ENCODE measurements around the gene WDFY4. TPM values are rescaled to one million over a fixed set of nuclear protein-coding genes. Genes with fewer than 3 reads are reported as not detected.

WDFY4 gene
- total RNA-seq, 1 donor from 2014 or later: 1.6 TPM

- ATAC-seq (no peak), DNase-seq (no peak)
- intact Hi-C loops (cut with micrococcal nuclease): no loop called here
Measured at GRCh38 chr10:48779077-48779476, 94.4 kb downstream of the WDFY4 start.

GRCh38 chr10:48779546-48780152 is 95.0 kb downstream of the WDFY4 start:
- ATAC-seq (no peak), DNase-seq (no peak)
- intact Hi-C loops (cut with micrococcal nuclease): no loop called here

GRCh38 chr10:48780341-48780740 is 95.7 kb downstream of the WDFY4 start:
- DNase-seq (no peak), ATAC-seq (no peak)
- intact Hi-C loops (cut with micrococcal nuclease): no loop called here

GRCh38 chr10:48782386-48782785 is 97.7 kb downstream of the WDFY4 start:
- DNase-seq: no peak
- intact Hi-C loops (cut with micrococcal nuclease): no loop called here
- peak; percentile 78 for ATAC-seq

GRCh38 chr10:48784031-48784430 is 99.4 kb downstream of the WDFY4 start:
- no peak for DNase-seq
- intact Hi-C loops (cut with micrococcal nuclease): no loop called here
- ATAC-seq: no peak

GRCh38 chr10:48785796-48786195 is 101.1 kb downstream of the WDFY4 start:
- intact Hi-C loops (cut with micrococcal nuclease): no loop called here
- DNase-seq (no peak), ATAC-seq (no peak)

GRCh38 chr10:48786606-48787282 is 102.1 kb downstream of the WDFY4 start:
- intact Hi-C loops (cut with micrococcal nuclease): no loop called here
- ATAC-seq (no peak), DNase-seq (no peak)

- intact Hi-C loops (cut with micrococcal nuclease): no loop called here
- ATAC-seq (no peak), DNase-seq (no peak)
Measured at GRCh38 chr10:48788554-48788953, 103.9 kb downstream of the WDFY4 start.

GRCh38 chr10:48789486-48790456 is 105.1 kb downstream of the WDFY4 start:
- DNase-seq: no peak
- ATAC-seq: no peak

GRCh38 chr10:48790457-48791044 is 105.9 kb downstream of the WDFY4 start:
- DNase-seq (no peak), ATAC-seq (no peak)
- intact Hi-C loops (cut with micrococcal nuclease): no loop called here

More at GRCh38 chr10:48789486-48790456, 105.1 kb downstream of the WDFY4 start:
- intact Hi-C loops (cut with micrococcal nuclease): no loop called here

GRCh38 chr10:48791267-48791928 is 106.7 kb downstream of the WDFY4 start:
- intact Hi-C loops (cut with micrococcal nuclease): no loop called here
- no peak for ATAC-seq
- no peak for DNase-seq

GRCh38 chr10:48792121-48792520 is 107.4 kb downstream of the WDFY4 start:
- ATAC-seq (no peak), DNase-seq (no peak)
- intact Hi-C loops (cut with micrococcal nuclease): no loop called here

- DNase-seq (no peak), ATAC-seq (peak; percentile 49)
- intact Hi-C loops (cut with micrococcal nuclease): no loop called here
Measured at GRCh38 chr10:48792687-48793096, 108.0 kb downstream of the WDFY4 start.

GRCh38 chr10:48794074-48794473 is 109.4 kb downstream of the WDFY4 start:
- no peak for ATAC-seq

GRCh38 chr10:48796713-48797245 is 112.1 kb downstream of the WDFY4 start:
- no peak for ATAC-seq
- no peak for DNase-seq
- intact Hi-C loops (cut with micrococcal nuclease): no loop called here

More at GRCh38 chr10:48794074-48794473, 109.4 kb downstream of the WDFY4 start:
- intact Hi-C loops (cut with micrococcal nuclease): no loop called here
- DNase-seq: no peak

GRCh38 chr10:48797830-48798229 is 113.2 kb downstream of the WDFY4 start:
- no peak for ATAC-seq
- intact Hi-C loops (cut with micrococcal nuclease): no loop called here
- no peak for DNase-seq

- ATAC-seq (no peak), DNase-seq (no peak)
- intact Hi-C loops (cut with micrococcal nuclease): no loop called here
Measured at GRCh38 chr10:48798481-48799254, 114.0 kb downstream of the WDFY4 start.
